GM23338 (cell line): ENCODE results near the gene GNAI2. TPM values are rescaled to one million over a fixed set of nuclear protein-coding genes. Genes with fewer than 3 reads are reported as not detected.

Experiments used
- ATAC-seq: fragments of 200-7000 bp; cut with Tn5 transposase; 3 replicates; pipeline ENCODE4 v1.9.1; 2020
- DNase-seq: peaks from one replicate; pipeline ENCODE4 v3.0.0-alpha.2; 2015; ENCODE audit warnings: low spot score
- H2AFZ ChIP-seq: fragments of 200-600 bp; sonication (generic); 2 replicates; pipeline ENCODE4 v1.8.0; 2016; ENCODE audit warnings: antibody characterized with exemption, mild to moderate bottlenecking, moderate library complexity
- H3F3A ChIP-seq: fragments of 200-600 bp; sonication (generic); replicated peaks from 2 replicates; pipeline ENCODE4 v1.8.0; 2017; ENCODE audit warnings: antibody characterized with exemption, mixed run types, low read depth
- H3K27ac ChIP-seq: fragments of 200-600 bp; sonication (generic); 2 replicates; pipeline ENCODE4 v1.6.1; 2016; ENCODE audit warnings: low read depth
- H3K27me3 ChIP-seq: fragments of 200-600 bp; sonication (generic); 2 replicates; pipeline ENCODE4 v1.8.0; 2016; ENCODE audit warnings: mild to moderate bottlenecking, mixed run types, moderate library complexity; ENCODE audit not compliant: insufficient read depth
- H3K36me3 ChIP-seq: fragments of 200-600 bp; sonication (generic); 2 replicates; pipeline ENCODE4 v1.8.0; 2016; ENCODE audit warnings: mild to moderate bottlenecking; ENCODE audit not compliant: insufficient read depth
- H3K4me1 ChIP-seq: fragments of 200-600 bp; sonication (generic); 2 replicates; pipeline ENCODE4 v1.8.0; 2016; ENCODE audit warnings: mild to moderate bottlenecking, moderate library complexity; ENCODE audit not compliant: insufficient read depth
- H3K4me2 ChIP-seq: fragments of 200-600 bp; sonication (generic); 2 replicates; pipeline ENCODE4 v1.7.1; 2017; ENCODE audit warnings: mixed run types
- H3K4me3 ChIP-seq: fragments of 200-600 bp; sonication (generic); 2 replicates; pipeline ENCODE4 v1.6.1; 2016; ENCODE audit warnings: mixed run types
- H3K79me2 ChIP-seq: fragments of 200-600 bp; sonication (generic); replicated peaks from 2 replicates; pipeline ENCODE4 v1.8.0; 2017; ENCODE audit warnings: mild to moderate bottlenecking; ENCODE audit not compliant: insufficient read depth
- H3K9me2 ChIP-seq: fragments of 200-600 bp; sonication (generic); 2 replicates; pipeline ENCODE4 v1.8.0; 2017; ENCODE audit not compliant: insufficient read depth
- H4K20me1 ChIP-seq: fragments of 200-600 bp; sonication (generic); replicated peaks from 2 replicates; pipeline ENCODE4 v1.8.0; 2017; ENCODE audit warnings: mild to moderate bottlenecking; ENCODE audit not compliant: insufficient read depth
- H3K27ac Mint-ChIP-seq: 2 replicates; pipeline ENCODE4 v1.8.0; 2020; ENCODE audit warnings: inconsistent platforms, mild to moderate bottlenecking, moderate library complexity, mixed read lengths
- H3K27me3 Mint-ChIP-seq: 3 replicates; pipeline ENCODE4 v1.8.0; 2022; ENCODE audit warnings: low read depth, mild to moderate bottlenecking, moderate library complexity, mixed read lengths, inconsistent platforms; ENCODE audit not compliant: insufficient read depth, poor library complexity
- H3K36me3 Mint-ChIP-seq: 3 replicates; pipeline ENCODE4 v1.8.0; 2021; ENCODE audit warnings: low read depth, mild to moderate bottlenecking, inconsistent platforms, moderate library complexity, mixed read lengths
- H3K4me1 Mint-ChIP-seq: 3 replicates; pipeline ENCODE4 v1.8.0; 2020; ENCODE audit warnings: mild to moderate bottlenecking, inconsistent platforms, mixed read lengths
- H3K4me3 Mint-ChIP-seq: 3 replicates; pipeline ENCODE4 v1.8.0; 2021; ENCODE audit warnings: moderate library complexity, mild to moderate bottlenecking, inconsistent platforms, mixed read lengths
- H3K9me3 Mint-ChIP-seq: 3 replicates; pipeline ENCODE4 v1.8.0; 2020; ENCODE audit warnings: moderate library complexity, mild to moderate bottlenecking, inconsistent platforms, mixed read lengths
- CREB1 ChIP-seq: fragments of 250-450 bp; sonication (Bioruptor Pico); IDR thresholded peaks from 2 replicates; pipeline ENCODE4 v1.5.0; 2020; ENCODE audit warnings: low read depth, mild to moderate bottlenecking, moderate library complexity
- EZH2phosphoT487 ChIP-seq: fragments of 200-600 bp; sonication (generic); IDR thresholded peaks from one replicate; pipeline ENCODE4 v1.8.1; 2018; ENCODE audit warnings: antibody characterized with exemption; ENCODE audit not compliant: unreplicated experiment
- JUNB ChIP-seq: IDR thresholded peaks from one replicate; pipeline ENCODE4 v1.6.1; 2016; ENCODE audit warnings: antibody characterized with exemption; ENCODE audit not compliant: unreplicated experiment
- NANOG ChIP-seq: IDR thresholded peaks from 2 replicates; pipeline ENCODE4 v1.6.1; 2016; ENCODE audit warnings: antibody characterized with exemption, borderline replicate concordance
- POLR2AphosphoS5 ChIP-seq: IDR thresholded peaks from 2 replicates; pipeline ENCODE4 v1.6.1; 2016; ENCODE audit warnings: antibody characterized with exemption, low read depth
- REST ChIP-seq: IDR thresholded peaks from one replicate; pipeline ENCODE4 v1.6.1; 2018; ENCODE audit warnings: antibody characterized with exemption; ENCODE audit not compliant: unreplicated experiment
- STAT1 ChIP-seq: IDR thresholded peaks from one replicate; pipeline ENCODE4 v1.6.1; 2016; ENCODE audit warnings: antibody characterized with exemption; ENCODE audit not compliant: unreplicated experiment
- ZNF114 ChIP-seq: fragments of 250-450 bp; sonication (Bioruptor Pico); IDR thresholded peaks from 2 replicates; pipeline ENCODE4 v1.5.0; 2020; ENCODE audit warnings: mild to moderate bottlenecking, moderate library complexity
- ZNF331 ChIP-seq: fragments of 250-450 bp; sonication (Bioruptor Pico); IDR thresholded peaks from 2 replicates; pipeline ENCODE4 v1.5.0; 2020; ENCODE audit warnings: low read depth, mild to moderate bottlenecking, moderate library complexity
- ZNF462 ChIP-seq: fragments of 250-450 bp; sonication (Bioruptor Pico); IDR thresholded peaks from 2 replicates; pipeline ENCODE4 v1.5.0; 2020; ENCODE audit warnings: mild to moderate bottlenecking, moderate library complexity
- polyA plus RNA-seq: library from polyadenylated mRNA; unstranded; fragments of >200 nt; fragmentation: Nextera tagmentation; extraction: Ambion mirVana; gene quantifications from 2 replicates; pipeline ENCODE4 v1.2.1, GENCODE V29; 2016
- total RNA-seq: library from RNA; depleted of rRNA; stranded (reverse); fragments of >200 nt; shearing (Covaris generic); gene quantifications from 2 replicates; pipeline ENCODE4 v1.2.3, GENCODE V29; 2014

Gene GNAI2
- total and polyA plus RNA-seq, 2 experiments from 2014 or later: 138 to 153 TPM

GRCh38 chr3:50205413-50206276 is 30.4 kb upstream of the GNAI2 start:
- no peaks in the 10 kb centered on the region for H4K20me1 ChIP-seq
- no peaks in the 10 kb centered on the region for H3K9me3 Mint-ChIP-seq
- H3K36me3 ChIP-seq: no peaks in the 10 kb centered on the region
- peak overlapping the region; percentile 67 for H3K4me3 Mint-ChIP-seq
- no peaks in the 10 kb centered on the region for H3K4me1 ChIP-seq
- H3K36me3 Mint-ChIP-seq: no peaks in the 10 kb centered on the region
- H3F3A ChIP-seq: 0 out of 2 replicates have a peak, but pooled peaks cover 6% of the 10 kb centered on the region
- H3K9me2 ChIP-seq: no peaks in the 10 kb centered on the region
- H3K27me3 ChIP-seq: peaks cover 29% of the 10 kb centered on the region
- no peak overlapping the region for H3K27ac ChIP-seq
- H3K79me2 ChIP-seq: no peaks in the 10 kb centered on the region
- peak overlapping the region; percentile 75 for H3K4me3 ChIP-seq
- no peak for TF ChIP-seq ZNF114
- peak; percentile 6; the same call in 1 of the 2 replicates for TF ChIP-seq CREB1 (CRISPR knock-in tag)
- H3K27me3 Mint-ChIP-seq: peaks cover 26% of the 10 kb centered on the region
- H3K27ac Mint-ChIP-seq: no peak overlapping the region
- H3K4me1 Mint-ChIP-seq: peaks cover 15% of the 10 kb centered on the region
- peak overlapping the region; percentile 94 for H3K4me2 ChIP-seq
- peak; percentile 79 for ATAC-seq
- peak overlapping the region; percentile 94 for H2AFZ ChIP-seq
- peak; percentile 90 for DNase-seq

- H3K9me2 ChIP-seq: no peaks in the 10 kb centered on the region
- Mint-ChIP-seq H3K36me3 (no peaks in the 10 kb centered on the region), H3K4me3 (no peak overlapping the region), H3K9me3 (no peaks in the 10 kb centered on the region), H3K4me1 (peaks cover 25% of the 10 kb centered on the region), H3K27me3 (peaks cover 21% of the 10 kb centered on the region), H3K27ac (no peak overlapping the region)
- ATAC-seq (no peak), DNase-seq (no peak)
- peaks cover 29% of the 10 kb centered on the region for H3K27me3 ChIP-seq
- H3F3A ChIP-seq: 0 out of 2 replicates have a peak, but pooled peaks cover 6% of the 10 kb centered on the region
- no peaks in the 10 kb centered on the region for H3K79me2 ChIP-seq
- H3K4me2 ChIP-seq: no peak overlapping the region
- no peaks in the 10 kb centered on the region for H3K36me3 ChIP-seq
- H3K4me1 ChIP-seq: no peaks in the 10 kb centered on the region
- H3K27ac ChIP-seq: no peak overlapping the region
- no peaks in the 10 kb centered on the region for H4K20me1 ChIP-seq
- H3K4me3 ChIP-seq: no peak overlapping the region
- no peak overlapping the region for H2AFZ ChIP-seq
- TF ChIP-seq NANOG (no peak), ZNF462 (CRISPR knock-in tag) (no peak), ZNF114 (no peak), EZH2phosphoT487 (no peak), JUNB (no peak), STAT1 (no peak), ZNF331 (CRISPR knock-in tag) (no peak), POLR2AphosphoS5 (no peak), REST (no peak), CREB1 (CRISPR knock-in tag) (no peak)
Measured at GRCh38 chr3:50207359-50208042, 28.5 kb upstream of the GNAI2 start.
